CD8-positive, alpha-beta memory T cell (primary cell): ENCODE measurements around the gene FBXW11. TPM values are rescaled to one million over a fixed set of nuclear protein-coding genes. Genes with fewer than 3 reads are reported as not detected.

ENCODE experiments used
- CTCF ChIA-PET: fragments of 350-600 bp; sonication (Branson Sonifier 250); formaldehyde crosslinking; loops from one replicate; lab custom pipeline; 2021; ENCODE audit warnings: antibody characterized with exemption; lab: Charles Lee
- POLR2A ChIA-PET: fragments of 350-600 bp; sonication (Branson Sonifier 250); formaldehyde crosslinking; loops from one replicate; lab custom pipeline; 2021; ENCODE audit warnings: antibody characterized with exemption; lab: Charles Lee
- DNase-seq, 5 donors: peaks; one replicate each; pipeline versions ENCODE4 v3.0.0 to v3.0.0-alpha.2; 2020 to 2022; ENCODE audit warnings: mixed read lengths in 1 of 5
- H3K27ac ChIP-seq: one replicate; pipeline ENCODE4 v1.7.0; 2013; ENCODE audit warnings: low read depth, mild to moderate bottlenecking, low read length, moderate library complexity
- H3K27me3 ChIP-seq: 2 replicates; pipeline ENCODE4 v1.7.0; 2013; ENCODE audit warnings: low read length, mild to moderate bottlenecking; ENCODE audit not compliant: insufficient read depth, poor library complexity, severe bottlenecking
- H3K36me3 ChIP-seq: 2 replicates; pipeline ENCODE4 v1.7.0; 2013; ENCODE audit warnings: mild to moderate bottlenecking, low read length, moderate library complexity; ENCODE audit not compliant: insufficient read depth
- H3K4me1 ChIP-seq: 2 replicates; pipeline ENCODE4 v1.7.0; 2013; ENCODE audit warnings: mild to moderate bottlenecking, low read length, moderate library complexity; ENCODE audit not compliant: insufficient read depth
- H3K4me3 ChIP-seq: 2 replicates; pipeline ENCODE4 v1.7.0; 2013; ENCODE audit warnings: mild to moderate bottlenecking, low read length
- H3K9me3 ChIP-seq: 2 replicates; pipeline ENCODE4 v1.7.0; 2013; ENCODE audit warnings: mild to moderate bottlenecking, low read length
- H3K27ac Mint-ChIP-seq, 8 donors: one replicate each; pipeline ENCODE4 v1.8.0; 2020 to 2021; ENCODE audit warnings: mixed read lengths in 8 of 8, mild to moderate bottlenecking in 6 of 8, inconsistent platforms in 3 of 8, moderate library complexity in 3 of 8
- H3K27me3 Mint-ChIP-seq, 2 donors: one replicate each; pipeline ENCODE4 v1.8.0; 2020 to 2021; ENCODE audit warnings: mixed read lengths in 2 of 2, mild to moderate bottlenecking in 1 of 2, moderate library complexity in 1 of 2
- H3K36me3 Mint-ChIP-seq, 3 donors: one replicate each; pipeline ENCODE4 v1.8.0; 2020 to 2021; ENCODE audit warnings: mixed read lengths in 3 of 3, inconsistent platforms in 1 of 3, mild to moderate bottlenecking in 1 of 3
- H3K4me1 Mint-ChIP-seq, 3 donors: one replicate each; pipeline ENCODE4 v1.8.0; 2020 to 2021; ENCODE audit warnings: mixed read lengths in 3 of 3, inconsistent platforms in 1 of 3, mild to moderate bottlenecking in 1 of 3
- H3K4me3 Mint-ChIP-seq, 7 donors: one replicate each; pipeline ENCODE4 v1.8.0; 2020 to 2021; ENCODE audit warnings: mixed read lengths in 7 of 7, mild to moderate bottlenecking in 6 of 7, moderate library complexity in 4 of 7, inconsistent platforms in 2 of 7
- H3K9me3 Mint-ChIP-seq, 5 donors: one replicate each; pipeline ENCODE4 v1.8.0; 2020 to 2022; ENCODE audit warnings: mixed read lengths in 5 of 5, mild to moderate bottlenecking in 3 of 5, moderate library complexity in 2 of 5, inconsistent platforms in 1 of 5
- polyA plus RNA-seq: library from polyadenylated mRNA; unstranded; fragments of 300-500 nt; fragmentation: Illumina TruSeq; gene quantifications from one replicate; pipeline ENCODE4 v1.2.3, GENCODE V29; 2021
- total RNA-seq, 2 experiments: library from RNA; stranded (reverse); gene quantifications; one replicate each; pipeline ENCODE4 v1.2.3, GENCODE V29; 2021

FBXW11 gene
- total and polyA plus RNA-seq, 3 experiments from 2014 or later, result 25.8 to 46.9 (median 44.7) TPM

GRCh38 chr5:171858303-171858702 is 148.1 kb downstream of the FBXW11 start:
- H3K36me3 Mint-ChIP-seq, result peaks cover 0 to 30% (median 11%) of the 10 kb centered on the region in 3 donors
- CTCF ChIA-PET, result interaction anchor here (1.0 kb wide), 1 partner anchor 23 kb away, joined by 3 read pairs; no protein-coding TSS in a partner anchor

DNA sequence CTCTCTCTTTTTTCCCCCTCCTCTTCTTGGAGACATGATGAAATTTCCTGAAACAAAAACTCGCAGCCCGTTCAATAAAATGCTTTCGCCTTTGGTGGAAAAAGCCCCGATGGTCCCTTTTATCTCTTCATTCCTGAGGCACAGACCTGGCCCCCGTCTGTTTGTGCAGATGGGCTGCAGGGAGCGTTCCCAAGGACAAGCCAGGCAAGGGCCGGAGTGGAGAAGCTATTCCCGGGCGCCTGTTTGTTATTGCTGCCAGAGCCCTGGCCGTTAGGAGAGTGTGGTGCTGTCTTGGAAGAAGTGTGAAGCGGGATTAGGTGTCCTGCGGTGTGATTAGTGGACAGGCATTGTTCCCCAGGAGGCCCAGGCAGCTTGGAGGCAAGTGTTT is 149.0 kb downstream of the FBXW11 start:
- Histone ChIP-seq H3K9me3 (no peaks in the 10 kb centered on the region), H3K36me3 (no peaks in the 10 kb centered on the region), H3K4me1 (no peaks in the 10 kb centered on the region), H3K27ac (no peak overlapping the region), H3K4me3 (no peak overlapping the region), H3K27me3 (no peaks in the 10 kb centered on the region)
- Mint-ChIP-seq H3K4me1 (peaks cover 8 to 18% (median 10%) of the 10 kb centered on the region in 3 donors), H3K4me3 (no peak overlapping the region), H3K36me3 (peaks cover 0 to 22% (median 7%) of the 10 kb centered on the region in 3 donors), H3K27me3 (no peaks in the 10 kb centered on the region), H3K9me3 (peaks cover 0 to 2% (median 0%) of the 10 kb centered on the region in 5 donors), H3K27ac (no peak overlapping the region)
- no peak for DNase-seq
- ChIA-PET POLR2A (no interaction called here), CTCF (no interaction called here)

More at GRCh38 chr5:171858303-171858702, 148.1 kb downstream of the FBXW11 start:
- DNase-seq, result no peak
- H3K9me3 Mint-ChIP-seq, result peaks cover 0 to 2% (median 0%) of the 10 kb centered on the region in 5 donors
- POLR2A ChIA-PET, result no interaction called here
- peaks cover 8 to 18% (median 10%) of the 10 kb centered on the region in 3 donors for H3K4me1 Mint-ChIP-seq
- H3K27me3 Mint-ChIP-seq, result no peaks in the 10 kb centered on the region
- Histone ChIP-seq H3K4me3 (no peak overlapping the region), H3K36me3 (no peaks in the 10 kb centered on the region), H3K9me3 (no peaks in the 10 kb centered on the region), H3K4me1 (no peaks in the 10 kb centered on the region), H3K27ac (no peak overlapping the region), H3K27me3 (no peaks in the 10 kb centered on the region)
- no peak overlapping the region for H3K4me3 Mint-ChIP-seq
- H3K27ac Mint-ChIP-seq, result peak overlapping the region in 1 of 8 donors; percentile 59

GRCh38 chr5:171855798-171856763 is 150.4 kb downstream of the FBXW11 start:
- CTCF ChIA-PET, result no interaction called here
- H3K27ac Mint-ChIP-seq, result peak overlapping the region in 4 of 8 donors; percentile 33 to 64 (median 50)
- POLR2A ChIA-PET, result no interaction called here
- Histone ChIP-seq H3K36me3 (no peaks in the 10 kb centered on the region), H3K27ac (no peak overlapping the region), H3K4me1 (no peaks in the 10 kb centered on the region), H3K4me3 (no peak overlapping the region), H3K27me3 (no peaks in the 10 kb centered on the region), H3K9me3 (no peaks in the 10 kb centered on the region)
- H3K9me3 Mint-ChIP-seq, result peaks cover 0 to 2% (median 0%) of the 10 kb centered on the region in 5 donors
- H3K27me3 Mint-ChIP-seq, result no peaks in the 10 kb centered on the region
- peak in 1 of 5 donors; percentile 1 for DNase-seq
- peaks cover 0 to 15% (median 7%) of the 10 kb centered on the region in 3 donors for H3K36me3 Mint-ChIP-seq
- H3K4me3 Mint-ChIP-seq, result no peak overlapping the region
- H3K4me1 Mint-ChIP-seq, result peaks cover 8 to 18% (median 10%) of the 10 kb centered on the region in 3 donors

DNA sequence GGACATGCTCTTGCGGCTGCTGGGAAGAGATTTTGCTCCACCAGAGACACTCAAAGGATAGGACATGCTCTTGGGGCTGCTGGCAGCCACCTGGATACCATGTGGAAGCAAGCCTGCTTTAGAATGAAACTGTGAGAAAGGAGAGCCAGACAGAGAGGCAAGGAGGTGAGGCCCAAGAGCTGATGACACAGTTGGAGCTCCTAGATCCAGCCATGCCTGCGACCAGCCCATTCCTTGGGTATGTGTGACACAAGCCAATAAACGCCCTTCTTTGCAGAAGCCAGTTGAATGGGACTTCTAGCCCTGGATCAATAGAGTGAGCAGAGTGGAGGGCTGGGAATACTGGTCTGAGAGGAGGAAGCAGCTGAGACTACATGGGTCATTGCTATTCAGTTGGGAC is 151.2 kb downstream of the FBXW11 start:
- no peak overlapping the region for H3K27ac ChIP-seq
- peaks cover 8 to 18% (median 10%) of the 10 kb centered on the region in 3 donors for H3K4me1 Mint-ChIP-seq
- peaks cover 0 to 2% (median 0%) of the 10 kb centered on the region in 5 donors for H3K9me3 Mint-ChIP-seq
- POLR2A ChIA-PET, result no interaction called here
- no peaks in the 10 kb centered on the region for H3K9me3 ChIP-seq
- H3K4me3 ChIP-seq, result no peak overlapping the region
- no peaks in the 10 kb centered on the region for H3K27me3 Mint-ChIP-seq
- no peak for DNase-seq
- H3K36me3 Mint-ChIP-seq, result peaks cover 0 to 9% (median 7%) of the 10 kb centered on the region in 3 donors
- H3K27ac Mint-ChIP-seq, result peak overlapping the region in 3 of 8 donors; percentile 29 to 55 (median 52)
- no peak overlapping the region for H3K4me3 Mint-ChIP-seq
- CTCF ChIA-PET, result no interaction called here
- H3K27me3 ChIP-seq, result no peaks in the 10 kb centered on the region
- H3K36me3 ChIP-seq, result no peaks in the 10 kb centered on the region
- H3K4me1 ChIP-seq, result no peaks in the 10 kb centered on the region

DNA sequence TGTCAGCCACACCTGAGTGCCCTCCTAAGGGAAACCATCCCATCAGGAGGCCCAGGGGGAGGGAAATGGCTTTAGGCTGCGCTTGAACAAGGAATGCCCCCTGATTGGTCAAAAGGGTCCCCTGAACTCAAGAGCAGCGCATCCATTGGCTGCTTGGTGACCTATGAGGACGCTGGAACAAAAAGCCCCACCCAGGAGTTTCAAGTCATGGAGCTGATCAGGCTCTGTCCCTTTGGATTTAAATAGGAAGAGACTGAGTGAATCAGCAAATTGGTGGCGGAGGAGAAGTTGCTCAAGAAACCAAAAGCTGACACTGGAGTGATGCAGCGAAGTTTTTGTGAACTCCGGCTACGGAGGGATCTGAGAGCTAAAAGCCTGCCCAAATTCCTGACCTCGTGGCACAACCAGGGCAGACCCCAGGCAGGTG is 154.2 kb downstream of the FBXW11 start:
- no peak overlapping the region for H3K4me3 Mint-ChIP-seq
- Histone ChIP-seq H3K4me3 (no peak overlapping the region), H3K27me3 (no peaks in the 10 kb centered on the region), H3K36me3 (no peaks in the 10 kb centered on the region), H3K4me1 (no peaks in the 10 kb centered on the region), H3K9me3 (no peaks in the 10 kb centered on the region), H3K27ac (no peak overlapping the region)
- ChIA-PET POLR2A (no interaction called here), CTCF (no interaction called here)
- peaks cover 0 to 5% (median 3%) of the 10 kb centered on the region in 3 donors for H3K36me3 Mint-ChIP-seq
- no peaks in the 10 kb centered on the region for H3K9me3 Mint-ChIP-seq
- peak overlapping the region in 1 of 8 donors; percentile 15 for H3K27ac Mint-ChIP-seq
- H3K27me3 Mint-ChIP-seq, result no peaks in the 10 kb centered on the region
- no peak for DNase-seq
- peaks cover 8 to 18% (median 10%) of the 10 kb centered on the region in 3 donors for H3K4me1 Mint-ChIP-seq

GRCh38 chr5:171851251-171851650 is 155.2 kb downstream of the FBXW11 start:
- Histone ChIP-seq H3K36me3 (no peaks in the 10 kb centered on the region), H3K27ac (no peak overlapping the region), H3K4me3 (no peak overlapping the region), H3K27me3 (no peaks in the 10 kb centered on the region), H3K4me1 (no peaks in the 10 kb centered on the region), H3K9me3 (no peaks in the 10 kb centered on the region)
- peaks cover 0 to 5% (median 3%) of the 10 kb centered on the region in 3 donors for H3K36me3 Mint-ChIP-seq
- H3K9me3 Mint-ChIP-seq, result no peaks in the 10 kb centered on the region
- peaks cover 5 to 14% (median 6%) of the 10 kb centered on the region in 3 donors for H3K4me1 Mint-ChIP-seq
- POLR2A ChIA-PET, result no interaction called here
- peak overlapping the region in 1 of 8 donors; percentile 77 for H3K27ac Mint-ChIP-seq
- CTCF ChIA-PET, result no interaction called here
- no peaks in the 10 kb centered on the region for H3K27me3 Mint-ChIP-seq
- no peak for DNase-seq
- no peak overlapping the region for H3K4me3 Mint-ChIP-seq

DNA sequence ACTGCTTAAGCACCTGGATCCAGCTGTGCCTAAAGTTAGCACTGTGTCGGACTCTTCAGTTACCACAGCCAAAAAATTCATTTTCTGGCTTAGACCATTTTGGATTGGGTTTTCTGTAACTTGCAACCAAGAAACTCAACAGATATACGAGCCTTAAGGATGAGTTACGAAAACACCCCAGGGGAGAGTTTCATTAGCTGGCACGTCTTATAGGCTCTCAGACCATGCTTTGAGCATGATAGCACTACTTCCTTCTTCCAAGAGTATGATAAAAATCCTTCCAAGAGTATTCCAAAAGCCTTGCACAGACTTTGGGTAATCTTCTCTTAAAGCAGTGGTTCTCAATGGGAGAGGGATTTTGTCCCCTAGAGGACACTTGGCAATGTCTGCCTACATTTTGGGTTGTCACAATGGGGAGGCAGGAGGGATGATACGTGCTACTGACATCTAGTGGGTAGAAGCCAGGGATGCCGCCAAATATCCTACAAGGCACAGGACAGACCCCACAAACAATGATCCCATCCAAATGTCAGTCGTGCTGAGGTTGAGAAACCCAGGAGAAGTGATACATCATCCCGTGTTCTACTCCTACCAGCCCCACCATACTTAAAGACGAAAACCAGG is 156.0 kb downstream of the FBXW11 start:
- peaks cover 0 to 7% (median 3%) of the 10 kb centered on the region in 3 donors for H3K36me3 Mint-ChIP-seq
- no peak for DNase-seq
- no peak overlapping the region for H3K27ac Mint-ChIP-seq
- no peaks in the 10 kb centered on the region for H3K9me3 Mint-ChIP-seq
- ChIA-PET CTCF (no interaction called here), POLR2A (no interaction called here)
- no peak overlapping the region for H3K4me3 ChIP-seq
- H3K27me3 Mint-ChIP-seq, result no peaks in the 10 kb centered on the region
- H3K36me3 ChIP-seq, result no peaks in the 10 kb centered on the region
- no peaks in the 10 kb centered on the region for H3K9me3 ChIP-seq
- H3K4me1 ChIP-seq, result no peaks in the 10 kb centered on the region
- H3K27ac ChIP-seq, result no peak overlapping the region
- H3K4me3 Mint-ChIP-seq, result no peak overlapping the region
- peaks cover 0 to 5% (median 0%) of the 10 kb centered on the region in 3 donors for H3K4me1 Mint-ChIP-seq
- no peaks in the 10 kb centered on the region for H3K27me3 ChIP-seq
